Neural progenitor cell (in vitro differentiated cells): Measurements from ENCODE around the gene POLR3A. TPM values are rescaled to one million over a fixed set of nuclear protein-coding genes. Genes with fewer than 3 reads are reported as not detected.

Source experiments
- DNase-seq: peaks from one replicate; pipeline ENCODE4 v3.0.0-alpha.2; 2016; ENCODE audit warnings: low spot score
- H2AFZ ChIP-seq: fragments of 200-600 bp; sonication (generic); replicated peaks from 2 replicates; pipeline ENCODE4 v1.6.1; 2016; ENCODE audit warnings: antibody characterized with exemption
- H3F3A ChIP-seq: fragments of 200-600 bp; sonication (generic); 2 replicates; pipeline ENCODE4 v1.6.1; 2016; ENCODE audit warnings: antibody characterized with exemption, low read depth
- H3K27ac ChIP-seq: fragments of 200-600 bp; sonication (generic); 2 replicates; pipeline ENCODE4 v1.5.1; 2016; ENCODE audit warnings: mild to moderate bottlenecking
- H3K27me3 ChIP-seq: fragments of 200-600 bp; sonication (generic); 2 replicates; pipeline ENCODE4 v1.6.1; 2016; ENCODE audit warnings: mild to moderate bottlenecking, moderate library complexity
- H3K36me3 ChIP-seq: fragments of 200-600 bp; sonication (generic); 2 replicates; pipeline ENCODE4 v1.5.1; 2016
- H3K4me1 ChIP-seq: fragments of 200-600 bp; sonication (generic); 2 replicates; pipeline ENCODE4 v1.6.1; 2016; ENCODE audit warnings: mixed run types
- H3K4me2 ChIP-seq: fragments of 200-600 bp; sonication (generic); 2 replicates; pipeline ENCODE4 v1.6.1; 2016
- H3K4me3 ChIP-seq: fragments of 200-600 bp; sonication (generic); 2 replicates; pipeline ENCODE4 v1.5.1; 2016
- H3K79me2 ChIP-seq: fragments of 200-600 bp; sonication (generic); 2 replicates; pipeline ENCODE4 v1.6.1; 2016; ENCODE audit warnings: low read depth
- H3K9ac ChIP-seq: fragments of 200-600 bp; sonication (generic); 2 replicates; pipeline ENCODE4 v1.6.1; 2016
- H3K9me3 ChIP-seq: fragments of 200-600 bp; sonication (generic); 2 replicates; pipeline ENCODE4 v1.5.1; 2016; ENCODE audit warnings: low read depth
- H4K20me1 ChIP-seq: fragments of 200-600 bp; sonication (generic); 2 replicates; pipeline ENCODE4 v1.6.1; 2016; ENCODE audit warnings: low read depth
- H3K27ac Mint-ChIP-seq: 3 replicates; pipeline ENCODE4 v1.8.0; 2021; ENCODE audit warnings: mixed read lengths
- H3K27me3 Mint-ChIP-seq: 2 replicates; pipeline ENCODE4 v1.8.0; 2022; ENCODE audit warnings: low read depth, mild to moderate bottlenecking, inconsistent platforms, moderate library complexity, mixed read lengths; ENCODE audit not compliant: insufficient read depth
- H3K36me3 Mint-ChIP-seq: 3 replicates; pipeline ENCODE4 v1.8.0; 2021; ENCODE audit warnings: mixed read lengths
- H3K4me1 Mint-ChIP-seq: 3 replicates; pipeline ENCODE4 v1.8.0; 2021; ENCODE audit warnings: mixed read lengths
- H3K4me3 Mint-ChIP-seq: 3 replicates; pipeline ENCODE4 v1.8.0; 2021; ENCODE audit warnings: mild to moderate bottlenecking, moderate library complexity, mixed read lengths
- H3K9me3 Mint-ChIP-seq: 3 replicates; pipeline ENCODE4 v1.8.0; 2020; ENCODE audit warnings: mixed read lengths
- EZH2 ChIP-seq: fragments of 200-600 bp; sonication (generic); IDR thresholded peaks from 2 replicates; pipeline ENCODE4 v1.6.1; 2017; ENCODE audit warnings: antibody characterized with exemption, mild to moderate bottlenecking, moderate library complexity
- EZH2phosphoT487 ChIP-seq: fragments of 200-600 bp; sonication (generic); IDR thresholded peaks from 2 replicates; pipeline ENCODE4 v1.6.1; 2017; ENCODE audit warnings: antibody characterized with exemption
- small RNA-seq: library from RNA; depleted of rRNA; stranded (forward); fragments of <200 nt; gene quantifications from one replicate; pipeline ENCODE3, GENCODE V24; 2015
- total RNA-seq: library from RNA; depleted of rRNA; stranded (reverse); fragments of >200 nt; gene quantifications from 2 replicates; pipeline ENCODE4 v1.2.3, GENCODE V29; 2015; ENCODE audit warnings: low replicate concordance
- TF ChIP-seq, protein P1 (sequence below): fragments of 200-600 bp; sonication (generic); IDR thresholded peaks from 2 replicates; pipeline ENCODE4 v1.5.1; 2017; ENCODE audit warnings: antibody characterized with exemption, mild to moderate bottlenecking

Gene POLR3A
- total RNA-seq, 1 donor from 2014 or later, result 16.0 TPM

DNA sequence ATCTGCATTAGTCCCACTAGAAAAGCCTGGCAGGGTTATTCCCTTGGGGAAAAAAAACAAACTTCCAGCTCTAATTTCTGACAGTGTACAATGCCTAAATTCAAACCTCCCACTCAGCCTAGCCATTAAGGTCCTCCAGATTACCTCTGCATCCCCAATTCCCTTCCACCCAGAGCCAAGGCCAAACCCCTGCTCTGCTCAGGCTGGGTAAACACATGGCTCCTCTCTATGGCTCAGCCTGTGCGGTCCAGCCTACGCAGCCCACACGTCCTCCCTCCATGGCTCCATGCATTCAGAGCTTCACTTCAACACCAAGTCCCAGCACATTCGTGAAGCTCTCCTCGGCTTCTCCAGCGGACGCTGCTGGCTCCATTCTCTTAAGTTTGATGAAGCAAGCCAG, 107.9 kb downstream of the POLR3A start:
- Histone ChIP-seq H3F3A (no peaks in the 10 kb centered on the region), H2AFZ (no peak overlapping the region), H3K4me1 (peaks cover 14% of the 10 kb centered on the region), H3K9me3 (no peaks in the 10 kb centered on the region), H4K20me1 (peaks cover 69% of the 10 kb centered on the region), H3K9ac (no peak overlapping the region), H3K27me3 (no peaks in the 10 kb centered on the region), H3K79me2 (peaks cover 98% of the 10 kb centered on the region), H3K27ac (no peak overlapping the region), H3K4me3 (no peak overlapping the region), H3K36me3 (no peaks in the 10 kb centered on the region), H3K4me2 (no peak overlapping the region)
- H3K36me3 Mint-ChIP-seq, result peaks cover 27% of the 10 kb centered on the region
- H3K4me1 Mint-ChIP-seq, result peaks cover 39% of the 10 kb centered on the region
- peaks cover 10% of the 10 kb centered on the region for H3K9me3 Mint-ChIP-seq
- no peaks in the 10 kb centered on the region for H3K27me3 Mint-ChIP-seq
- H3K4me3 Mint-ChIP-seq, result no peak overlapping the region
- DNase-seq, result no peak
- TF ChIP-seq EZH2phosphoT487, result no peak
- TF ChIP-seq, protein P1, sequence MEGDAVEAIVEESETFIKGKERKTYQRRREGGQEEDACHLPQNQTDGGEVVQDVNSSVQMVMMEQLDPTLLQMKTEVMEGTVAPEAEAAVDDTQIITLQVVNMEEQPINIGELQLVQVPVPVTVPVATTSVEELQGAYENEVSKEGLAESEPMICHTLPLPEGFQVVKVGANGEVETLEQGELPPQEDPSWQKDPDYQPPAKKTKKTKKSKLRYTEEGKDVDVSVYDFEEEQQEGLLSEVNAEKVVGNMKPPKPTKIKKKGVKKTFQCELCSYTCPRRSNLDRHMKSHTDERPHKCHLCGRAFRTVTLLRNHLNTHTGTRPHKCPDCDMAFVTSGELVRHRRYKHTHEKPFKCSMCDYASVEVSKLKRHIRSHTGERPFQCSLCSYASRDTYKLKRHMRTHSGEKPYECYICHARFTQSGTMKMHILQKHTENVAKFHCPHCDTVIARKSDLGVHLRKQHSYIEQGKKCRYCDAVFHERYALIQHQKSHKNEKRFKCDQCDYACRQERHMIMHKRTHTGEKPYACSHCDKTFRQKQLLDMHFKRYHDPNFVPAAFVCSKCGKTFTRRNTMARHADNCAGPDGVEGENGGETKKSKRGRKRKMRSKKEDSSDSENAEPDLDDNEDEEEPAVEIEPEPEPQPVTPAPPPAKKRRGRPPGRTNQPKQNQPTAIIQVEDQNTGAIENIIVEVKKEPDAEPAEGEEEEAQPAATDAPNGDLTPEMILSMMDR, result no peak
- TF ChIP-seq EZH2, result no peak
- H3K27ac Mint-ChIP-seq, result peak overlapping the region; percentile 31

DNA sequence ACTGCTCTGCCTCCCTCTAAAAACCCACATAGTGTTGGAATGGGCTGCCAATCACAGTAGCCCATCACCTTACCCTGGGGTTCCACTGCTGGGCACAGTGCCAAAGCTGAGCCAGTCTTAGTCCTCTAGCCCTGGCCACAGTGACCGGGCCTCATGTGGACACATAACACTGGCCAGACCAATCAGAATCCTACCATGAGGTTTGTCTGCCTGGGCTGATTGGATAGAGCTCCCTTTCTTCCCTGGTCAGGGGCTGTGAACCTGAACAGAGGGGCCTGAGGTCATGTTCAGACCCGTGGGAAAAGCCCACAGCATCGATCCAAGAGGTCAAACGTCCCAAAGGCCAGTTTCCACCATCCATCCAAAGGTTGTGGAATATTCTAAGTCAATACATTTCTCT, 108.8 kb downstream of the POLR3A start:
- no peaks in the 10 kb centered on the region for H3K9me3 ChIP-seq
- no peaks in the 10 kb centered on the region for H3K27me3 ChIP-seq
- no peak overlapping the region for H3K27ac ChIP-seq
- no peaks in the 10 kb centered on the region for H3F3A ChIP-seq
- TF ChIP-seq EZH2 (no peak), EZH2phosphoT487 (no peak)
- TF ChIP-seq, protein P1, result no peak
- DNase-seq, result no peak
- no peak overlapping the region for H3K4me2 ChIP-seq
- H3K4me1 ChIP-seq, result peaks cover 12% of the 10 kb centered on the region
- Mint-ChIP-seq H3K4me1 (peaks cover 41% of the 10 kb centered on the region), H3K4me3 (no peak overlapping the region), H3K9me3 (peaks cover 10% of the 10 kb centered on the region), H3K36me3 (peaks cover 27% of the 10 kb centered on the region), H3K27me3 (no peaks in the 10 kb centered on the region), H3K27ac (peak overlapping the region; percentile 84)
- no peak overlapping the region for H2AFZ ChIP-seq
- no peaks in the 10 kb centered on the region for H3K36me3 ChIP-seq
- H3K9ac ChIP-seq, result no peak overlapping the region
- no peak overlapping the region for H3K4me3 ChIP-seq
- peaks cover 100% of the 10 kb centered on the region for H3K79me2 ChIP-seq
- peaks cover 76% of the 10 kb centered on the region for H4K20me1 ChIP-seq

DNA sequence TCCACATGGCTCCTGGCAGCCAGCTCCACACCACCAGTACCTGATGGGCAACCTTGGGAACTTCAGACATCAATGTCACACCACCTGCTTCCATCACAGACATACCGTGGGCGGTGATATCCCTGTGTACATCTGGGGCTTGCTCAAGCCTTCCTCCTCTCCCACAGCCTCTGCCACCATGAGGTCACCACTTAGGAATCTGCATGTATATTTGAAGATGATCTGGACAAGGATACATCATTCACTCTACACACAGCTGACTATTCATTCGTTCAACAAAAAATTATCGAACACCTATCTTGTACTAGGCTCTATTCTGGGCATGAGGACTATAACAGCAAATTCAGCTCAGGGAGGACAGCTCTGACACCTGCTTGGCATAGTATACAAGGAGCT, 109.6 kb downstream of the POLR3A start:
- Histone ChIP-seq H2AFZ (no peak overlapping the region), H3F3A (no peaks in the 10 kb centered on the region), H3K79me2 (peaks cover 100% of the 10 kb centered on the region), H3K9ac (no peak overlapping the region), H3K27me3 (no peaks in the 10 kb centered on the region), H3K4me2 (no peak overlapping the region), H3K4me1 (peaks cover 4% of the 10 kb centered on the region), H3K9me3 (no peaks in the 10 kb centered on the region), H3K36me3 (no peaks in the 10 kb centered on the region), H3K27ac (no peak overlapping the region), H3K4me3 (no peak overlapping the region), H4K20me1 (peaks cover 76% of the 10 kb centered on the region)
- TF ChIP-seq, protein P1, result no peak
- TF ChIP-seq EZH2 (no peak), EZH2phosphoT487 (no peak)
- no peak for DNase-seq
- peaks cover 37% of the 10 kb centered on the region for H3K4me1 Mint-ChIP-seq
- H3K27ac Mint-ChIP-seq, result no peak overlapping the region
- H3K4me3 Mint-ChIP-seq, result no peak overlapping the region
- peaks cover 10% of the 10 kb centered on the region for H3K9me3 Mint-ChIP-seq
- peaks cover 27% of the 10 kb centered on the region for H3K36me3 Mint-ChIP-seq
- no peaks in the 10 kb centered on the region for H3K27me3 Mint-ChIP-seq

Small RNA genes lying within 50 kb of the gene (small RNA-seq; reads per million reads assigned to genes)
- not detected for gene RF00017

Other genes with a start within 250 kb of the POLR3A start
- 22.2 and 33.3 TPM in 2 replicates for gene DLG5, start 102.8 kb downstream of the POLR3A start, total RNA-seq
- gene RPS24, start 4.3 kb upstream of the POLR3A start, total RNA-seq, result 3,232 and 5,646 TPM in 2 replicates